IPS DF 19.7 (cell line): ENCODE data around the gene ARHGAP11A.
A peak's percentile ranks its signal among the peaks of the same experiment; 100 is the strongest.

Source experiments
- DNase-seq: peaks from one replicate; pipeline ENCODE4 v3.0.0-alpha.2; 2013; ENCODE audit warnings: low read depth, low spot score

The ARHGAP11A gene

GRCh38 chr15:32656091-32656490, 40.8 kb downstream of the ARHGAP11A start:
- DNase-seq, result no peak

DNA sequence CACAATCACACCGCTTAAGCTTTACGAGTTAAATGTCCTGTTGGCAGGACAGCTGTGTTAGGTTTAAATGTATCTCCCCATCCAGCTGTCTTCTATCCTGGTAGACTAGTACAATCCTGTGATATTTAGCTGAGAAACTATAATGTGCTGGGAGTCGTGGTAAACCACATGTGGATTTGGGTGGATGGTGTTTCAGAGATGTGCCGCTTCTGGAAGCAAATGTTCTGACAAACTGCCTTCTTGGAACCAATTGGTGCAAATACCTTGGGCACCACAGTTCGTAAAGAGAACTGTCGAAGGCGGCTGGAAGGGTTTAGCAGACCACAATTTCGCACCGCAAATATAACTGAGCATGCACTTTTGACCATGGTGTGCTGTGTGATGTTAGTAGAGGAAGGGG, 41.2 kb downstream of the ARHGAP11A start:
- no peak for DNase-seq

DNA sequence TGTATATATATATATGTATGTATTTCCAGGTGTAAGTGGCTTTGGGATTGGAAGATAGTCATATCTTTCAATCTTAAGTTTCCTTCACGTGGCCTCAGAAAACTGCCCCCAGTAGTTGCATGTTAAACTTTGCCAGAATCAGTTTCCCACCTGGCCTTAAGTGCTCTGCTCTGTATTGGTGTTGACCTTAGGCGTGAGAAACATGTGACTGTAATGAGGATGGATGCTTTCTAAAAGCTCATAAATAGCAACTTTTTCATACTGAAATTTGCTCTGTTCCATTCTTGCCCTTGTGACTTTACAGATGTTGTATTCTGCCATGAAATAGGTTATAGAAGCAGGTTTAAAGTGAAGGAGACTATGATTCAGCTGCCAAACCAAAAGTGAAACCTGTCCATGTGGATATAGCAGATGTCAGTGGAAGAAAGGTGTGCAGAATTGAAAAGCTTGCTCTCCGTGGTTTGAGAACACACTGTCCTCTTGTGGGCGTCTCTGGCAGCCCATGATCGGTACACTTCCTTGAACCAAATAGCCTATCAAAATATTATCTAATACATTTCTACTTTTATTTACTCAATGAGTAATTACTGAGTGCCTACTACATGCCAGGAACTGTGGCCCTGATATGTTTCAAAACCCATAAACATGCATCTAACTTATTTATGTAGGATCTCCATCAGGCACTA, 42.0 kb downstream of the ARHGAP11A start:
- no peak for DNase-seq

DNA sequence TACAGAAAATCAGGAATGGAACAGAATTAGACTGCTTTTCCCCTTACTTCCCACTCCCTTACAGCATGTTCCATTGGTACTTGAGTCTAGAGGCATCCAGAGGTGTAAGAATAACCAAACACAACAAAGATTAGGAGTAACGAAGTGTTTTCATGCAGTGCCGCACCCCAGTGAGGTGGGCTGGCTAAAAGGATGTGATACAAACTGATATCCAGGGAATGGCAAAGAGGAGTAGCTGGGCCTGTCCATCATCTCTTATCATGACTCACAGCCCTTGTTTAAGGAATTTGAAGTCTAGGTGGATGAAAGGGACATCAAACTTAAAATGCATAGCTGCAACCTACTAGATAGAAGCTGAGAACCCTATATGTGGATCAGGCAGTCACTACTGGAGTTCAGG, 42.6 kb downstream of the ARHGAP11A start:
- DNase-seq, result no peak

DNA sequence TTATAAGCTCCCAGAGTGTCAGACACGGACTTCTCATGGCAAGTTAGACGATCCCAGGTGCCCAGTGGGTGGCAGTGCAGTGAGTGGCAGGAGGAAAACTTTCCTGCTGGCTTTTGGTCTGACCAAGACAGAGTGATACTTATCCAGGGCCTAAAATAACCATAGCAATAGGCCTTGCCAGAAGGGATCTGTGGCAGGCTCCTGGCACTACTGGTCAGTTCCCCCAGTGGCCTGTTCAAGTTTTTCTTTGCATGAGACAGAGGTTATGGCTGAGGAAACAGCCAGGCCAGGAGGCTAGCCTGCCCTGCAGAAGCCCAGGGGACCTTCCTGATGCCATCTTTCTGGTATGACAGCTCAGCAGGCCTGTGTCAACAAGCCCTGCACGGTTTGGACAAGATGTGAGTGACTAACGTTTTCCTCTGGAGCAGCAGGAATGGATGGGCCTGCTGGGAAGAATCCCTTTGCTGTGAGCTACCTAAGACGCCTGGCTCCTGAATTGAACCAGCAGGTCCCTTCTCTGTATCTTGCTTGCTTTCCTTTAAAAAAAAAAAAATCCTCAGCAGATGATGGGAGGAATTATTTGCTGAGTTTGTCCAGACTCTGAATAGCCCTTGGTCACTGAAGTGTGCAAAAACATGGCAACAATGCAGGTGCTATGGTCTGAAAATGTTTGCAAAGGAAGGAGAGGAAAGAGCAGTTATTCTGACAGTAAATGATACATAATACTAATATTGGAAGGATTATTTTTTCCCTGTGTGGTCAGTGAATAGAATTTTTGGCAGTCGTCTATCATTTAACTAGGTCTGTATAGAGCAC, 44.2 kb downstream of the ARHGAP11A start:
- DNase-seq, result no peak

GRCh38 chr15:32663671-32664070, 48.4 kb downstream of the ARHGAP11A start:
- no peak for DNase-seq

DNA sequence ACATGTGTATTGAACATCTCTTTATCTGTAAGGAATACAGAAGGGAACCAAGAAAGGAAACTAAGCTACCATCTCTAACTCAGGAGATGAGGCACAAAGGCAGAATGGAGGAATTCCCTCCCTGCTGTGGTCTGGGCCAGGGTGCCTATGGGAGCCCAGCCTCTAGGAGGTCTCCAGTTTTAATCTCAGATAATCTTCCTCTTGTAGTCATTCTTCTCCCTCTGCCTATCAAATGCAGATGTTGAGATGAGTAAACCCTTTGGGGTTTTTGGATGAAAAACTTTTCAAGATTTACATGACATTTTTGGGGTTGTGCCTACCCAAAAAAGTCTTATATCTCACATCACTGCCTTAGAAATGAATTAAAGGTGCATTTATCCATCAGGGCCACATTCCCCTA, 49.5 kb downstream of the ARHGAP11A start:
- DNase-seq, result no peak

GRCh38 chr15:32667321-32667720, 52.0 kb downstream of the ARHGAP11A start:
- no peak for DNase-seq

DNA sequence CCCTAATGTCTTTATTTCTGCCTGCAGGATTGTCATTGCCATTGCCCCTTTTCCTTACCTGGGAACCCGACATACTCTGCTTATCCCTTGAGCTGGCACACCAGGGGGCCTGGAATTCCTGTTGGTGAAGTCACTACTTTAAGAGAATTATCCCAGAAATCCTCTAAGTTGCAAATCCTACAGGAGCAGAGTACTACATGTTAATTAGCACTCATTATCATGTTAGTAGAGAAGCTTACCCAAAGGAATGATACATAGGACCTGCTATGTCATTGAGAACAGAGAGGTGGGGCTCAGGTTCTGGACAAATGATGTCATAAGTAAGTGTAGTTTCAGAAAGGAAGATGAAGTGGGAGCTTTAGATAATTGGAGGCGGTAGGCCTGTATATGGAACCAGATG, 53.6 kb downstream of the ARHGAP11A start:
- DNase-seq, result peak; percentile 60

- DNase-seq, result no peak
These were observed 54.8 kb downstream of the ARHGAP11A start for GRCh38 chr15:32669896-32670611.

GRCh38 chr15:32670623-32671022, 55.3 kb downstream of the ARHGAP11A start:
- no peak for DNase-seq

DNA sequence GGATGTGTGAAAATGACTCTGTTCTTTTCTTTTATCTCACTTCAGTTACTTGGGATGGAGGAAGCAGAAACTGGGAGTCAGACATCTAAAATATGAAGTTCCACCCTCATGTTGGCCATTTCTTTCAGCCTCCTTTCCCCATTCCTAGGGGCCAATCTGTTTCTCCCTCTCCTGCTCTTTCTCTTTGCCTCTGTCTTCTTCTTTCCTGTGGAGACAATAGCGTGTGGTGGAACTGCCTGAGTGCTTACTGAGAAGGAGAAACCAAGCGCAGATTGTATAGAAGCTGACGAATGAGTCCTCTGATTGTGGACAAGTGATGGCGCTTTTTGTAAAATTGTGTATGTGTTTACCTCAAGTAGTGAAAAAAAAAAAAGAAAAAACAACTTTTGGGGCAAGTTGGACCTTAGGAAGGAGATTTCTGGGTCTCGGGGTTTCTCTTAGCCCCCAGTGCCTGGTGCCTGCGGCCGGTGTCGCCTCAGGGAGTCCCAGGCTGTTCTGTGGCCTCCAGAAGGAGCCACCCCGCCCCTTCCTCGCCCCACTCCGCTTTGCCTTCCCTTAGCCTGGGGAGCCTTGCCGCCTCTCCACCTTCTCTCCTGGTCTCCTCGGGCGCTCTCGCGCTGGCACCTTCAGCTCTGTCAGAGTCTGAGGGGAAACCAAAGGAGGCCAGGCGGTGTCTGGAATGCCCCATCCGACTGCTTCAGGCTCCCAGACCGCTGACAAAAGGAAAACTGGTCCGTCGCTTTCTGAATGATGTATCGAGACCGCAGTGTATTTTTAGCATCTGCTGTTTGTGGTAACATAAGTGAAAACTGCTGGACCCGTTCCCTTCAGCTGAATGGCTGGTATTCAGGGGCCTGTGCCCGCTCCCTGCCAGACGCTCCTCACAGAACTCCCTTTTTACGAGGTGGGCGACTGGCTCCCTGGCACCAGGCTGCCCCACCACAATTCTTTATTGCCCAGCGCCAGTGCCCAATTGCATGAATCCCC, 56.3 kb downstream of the ARHGAP11A start:
- no peak for DNase-seq

GRCh38 chr15:32674681-32675080, 59.4 kb downstream of the ARHGAP11A start:
- DNase-seq, result no peak

DNA sequence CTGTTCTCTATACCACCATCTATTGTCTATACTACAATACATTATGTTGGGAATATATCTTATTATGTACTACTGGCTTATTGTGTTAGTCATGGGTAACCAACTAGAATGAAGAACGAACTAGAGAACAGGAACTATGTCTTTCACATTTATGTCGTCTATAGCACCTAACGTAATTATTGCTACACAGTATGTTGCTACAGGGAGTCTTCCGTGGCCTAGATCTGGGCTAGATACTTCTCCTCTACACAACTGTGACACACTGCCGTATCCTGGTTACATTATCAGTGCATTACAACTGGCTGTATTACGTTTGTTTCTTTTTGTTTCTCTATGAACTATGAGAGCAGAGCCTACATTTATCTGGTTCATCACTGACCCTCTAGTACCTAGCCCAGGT, 60.2 kb downstream of the ARHGAP11A start:
- DNase-seq, result no peak

GRCh38 chr15:32676169-32676568, 60.9 kb downstream of the ARHGAP11A start:
- DNase-seq, result no peak

DNA sequence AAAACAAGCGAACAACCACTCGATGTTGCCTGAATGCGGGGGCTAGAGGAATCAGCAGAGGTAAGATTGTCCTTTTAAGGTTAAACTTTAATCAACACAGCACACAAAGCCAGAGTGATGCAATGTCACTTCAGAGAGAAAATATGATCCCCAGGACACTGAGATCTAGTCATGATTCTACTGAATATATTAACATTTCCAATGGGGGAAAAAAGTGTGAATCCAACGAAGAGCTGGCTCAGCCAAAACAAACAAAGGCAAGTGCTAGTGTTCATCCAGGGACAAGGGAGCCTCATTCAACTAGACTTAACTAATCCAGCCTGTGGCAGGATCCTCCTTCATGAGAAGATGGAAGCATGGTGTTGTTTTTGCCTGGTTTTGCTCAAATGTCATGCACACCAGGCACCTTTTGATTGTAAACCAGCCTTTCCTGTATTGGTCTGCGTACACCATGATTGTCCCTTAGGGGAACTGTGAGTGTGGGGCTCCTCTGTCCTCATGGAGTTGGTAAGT, 62.0 kb downstream of the ARHGAP11A start:
- no peak for DNase-seq

DNA sequence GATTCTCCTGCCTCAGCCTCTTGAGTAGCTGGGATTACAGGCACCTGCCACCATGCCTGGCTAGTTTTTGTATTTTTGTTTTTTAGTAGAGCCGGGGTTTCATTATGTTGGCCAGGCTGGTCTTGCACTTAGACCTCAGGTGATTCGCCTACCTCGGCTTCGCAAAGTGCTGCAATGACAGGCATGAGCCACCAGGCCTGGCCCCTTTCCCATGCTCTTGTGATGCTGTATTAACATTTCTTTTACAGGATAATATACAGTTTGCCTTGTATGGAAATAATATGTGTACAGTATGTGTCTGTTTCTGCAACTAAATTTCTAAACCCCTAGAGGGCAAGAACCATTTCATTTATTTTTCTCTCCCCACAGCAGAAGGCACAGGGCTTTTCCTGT, 64.0 kb downstream of the ARHGAP11A start:
- no peak for DNase-seq

DNA sequence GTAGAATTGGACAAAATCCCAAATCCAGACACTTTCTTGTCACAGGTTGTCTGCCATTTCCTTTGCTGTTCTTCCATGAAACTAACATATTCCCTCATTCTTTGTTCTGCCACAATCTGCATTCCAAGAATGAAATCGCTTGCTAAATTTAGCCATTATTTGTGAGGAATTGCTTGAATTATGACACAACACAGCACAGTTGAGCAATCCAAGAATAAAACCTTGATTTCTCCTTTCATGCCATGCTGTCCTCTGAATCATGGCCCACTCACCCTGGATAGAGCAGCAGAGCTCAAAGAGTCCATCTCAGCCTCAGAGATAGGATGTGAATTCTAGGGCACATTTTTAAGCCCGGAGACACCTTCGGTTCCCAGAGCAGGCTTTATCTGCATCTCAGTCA, 67.3 kb downstream of the ARHGAP11A start:
- DNase-seq, result no peak

- no peak for DNase-seq
These were observed 67.8 kb downstream of the ARHGAP11A start for GRCh38 chr15:32682977-32683630.

DNA sequence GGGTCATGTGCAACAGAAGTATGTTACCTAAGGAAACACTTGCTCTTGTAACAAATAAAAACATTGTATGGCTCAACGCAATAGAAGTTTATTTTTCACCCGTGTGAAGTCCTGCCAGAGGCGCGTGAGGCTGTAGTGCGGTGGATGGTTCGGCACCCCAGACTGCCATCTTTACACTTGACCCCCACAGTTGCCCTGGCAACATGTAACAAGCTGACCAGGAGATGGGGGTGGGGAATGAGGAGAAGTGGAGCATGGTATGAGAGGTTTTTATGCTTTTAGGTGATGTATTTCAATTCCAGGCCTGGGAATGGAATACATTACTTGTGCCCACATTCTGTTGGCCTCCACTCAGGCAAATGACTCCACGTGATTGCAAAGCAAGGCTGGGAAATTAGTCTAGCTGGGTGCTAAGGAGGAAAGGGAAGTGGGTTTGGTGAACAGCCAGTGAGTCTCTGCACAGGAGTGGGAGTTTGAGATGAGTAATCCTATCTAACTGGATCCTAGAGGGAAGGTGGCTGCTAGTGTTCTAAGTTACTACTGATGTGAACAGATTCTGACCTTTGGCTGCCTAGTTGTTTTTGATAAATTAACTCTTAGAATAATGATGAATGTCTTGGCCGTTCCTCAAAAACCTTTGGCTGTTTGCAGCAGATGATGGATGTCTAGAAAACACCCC, 68.7 kb downstream of the ARHGAP11A start:
- DNase-seq, result no peak
